ENCODE data around the gene NRP1. TPM values are rescaled to one million over a fixed set of nuclear protein-coding genes. Genes with fewer than 3 reads are reported as not detected.

Gene NRP1
- total RNA-seq, 1 donor from 2014 or later = 16.1 TPM

GRCh38 chr10:33350041-33350440, 15.6 kb upstream of the NRP1 start:
- no peak overlapping the region for H3K27ac Mint-ChIP-seq (ENCODE audit: unreplicated experiment)
- H3K36me3 Mint-ChIP-seq (ENCODE audit: low read depth) = no peaks in the 10 kb centered on the region
- H3K27me3 Mint-ChIP-seq (ENCODE audit: low read depth) = no peaks in the 10 kb centered on the region
- no peaks in the 10 kb centered on the region for H3K9me3 Mint-ChIP-seq
- H3K4me3 Mint-ChIP-seq = no peak overlapping the region
- H3K4me1 Mint-ChIP-seq = no peaks in the 10 kb centered on the region
- no peak for TF ChIP-seq CTCF (conservative IDR thresholded peaks at IDR 0.05)
- no peak for DNase-seq (ENCODE audit: low read depth, low spot score)

DNA sequence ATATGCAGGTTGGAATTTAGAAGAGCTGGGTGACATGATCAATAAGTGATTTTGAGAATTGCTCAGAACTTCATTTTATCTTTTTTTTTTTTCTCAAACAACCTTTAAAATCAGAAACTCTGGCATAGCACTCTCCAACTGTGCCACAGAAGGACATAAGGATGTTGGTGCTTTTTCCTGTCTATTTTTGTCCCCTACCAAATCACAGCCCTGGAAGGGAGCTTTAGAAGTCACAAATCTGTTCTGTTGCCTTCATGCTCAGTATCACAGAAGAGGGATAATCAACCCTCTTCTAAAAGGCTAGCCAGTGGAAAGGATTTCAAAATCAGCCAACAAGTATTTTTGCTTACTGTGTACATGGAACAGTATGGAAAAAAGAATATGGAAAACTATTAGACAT, 14.8 kb upstream of the NRP1 start:
- DNase-seq (ENCODE audit: low read depth, low spot score) = no peak
- no peaks in the 10 kb centered on the region for H3K4me1 Mint-ChIP-seq
- no peak overlapping the region for H3K4me3 Mint-ChIP-seq
- no peak for TF ChIP-seq CTCF (conservative IDR thresholded peaks at IDR 0.05)
- H3K27ac Mint-ChIP-seq (ENCODE audit: unreplicated experiment) = no peak overlapping the region
- H3K36me3 Mint-ChIP-seq (ENCODE audit: low read depth) = no peaks in the 10 kb centered on the region
- no peaks in the 10 kb centered on the region for H3K27me3 Mint-ChIP-seq (ENCODE audit: low read depth)
- no peaks in the 10 kb centered on the region for H3K9me3 Mint-ChIP-seq

DNA sequence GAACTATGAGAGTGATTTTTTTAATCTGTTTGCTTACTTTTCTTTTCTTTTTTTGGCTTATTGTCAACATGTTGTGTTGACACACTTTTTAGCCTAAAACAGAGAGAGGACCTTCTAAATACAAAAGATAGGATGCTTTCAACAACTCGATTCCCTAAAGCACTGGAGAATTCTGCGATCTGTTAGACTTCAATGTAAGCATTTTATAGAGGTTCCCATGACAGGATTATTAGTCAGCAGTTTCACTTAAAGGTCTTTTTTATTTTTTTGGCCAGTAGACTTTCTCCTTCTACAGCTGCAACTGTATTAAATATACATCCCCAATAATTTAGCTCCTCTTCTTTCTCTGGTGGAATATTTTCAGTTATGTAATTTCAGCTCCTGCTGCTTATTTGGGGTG, 12.7 kb upstream of the NRP1 start:
- no peaks in the 10 kb centered on the region for H3K27me3 Mint-ChIP-seq (ENCODE audit: low read depth)
- no peak overlapping the region for H3K4me3 Mint-ChIP-seq
- no peaks in the 10 kb centered on the region for H3K36me3 Mint-ChIP-seq (ENCODE audit: low read depth)
- DNase-seq (ENCODE audit: low read depth, low spot score) = no peak
- H3K4me1 Mint-ChIP-seq = no peaks in the 10 kb centered on the region
- no peaks in the 10 kb centered on the region for H3K9me3 Mint-ChIP-seq
- H3K27ac Mint-ChIP-seq (ENCODE audit: unreplicated experiment) = no peak overlapping the region
- no peak for TF ChIP-seq CTCF (conservative IDR thresholded peaks at IDR 0.05)

GRCh38 chr10:33345236-33345635, 10.8 kb upstream of the NRP1 start:
- Mint-ChIP-seq H3K27me3 (ENCODE audit: low read depth) (peaks cover 3% of the 10 kb centered on the region), H3K4me3 (no peak overlapping the region), H3K9me3 (no peaks in the 10 kb centered on the region), H3K27ac (ENCODE audit: unreplicated experiment) (no peak overlapping the region), H3K4me1 (no peaks in the 10 kb centered on the region), H3K36me3 (ENCODE audit: low read depth) (no peaks in the 10 kb centered on the region)
- TF ChIP-seq CTCF (conservative IDR thresholded peaks at IDR 0.05) = no peak
- no peak for DNase-seq (ENCODE audit: low read depth, low spot score)

GRCh38 chr10:33344676-33345075, 10.2 kb upstream of the NRP1 start:
- peak overlapping the region; percentile 14 for H3K27ac Mint-ChIP-seq (ENCODE audit: unreplicated experiment)
- DNase-seq (ENCODE audit: low read depth, low spot score) = no peak
- H3K27me3 Mint-ChIP-seq (ENCODE audit: low read depth) = peaks cover 4% of the 10 kb centered on the region
- H3K4me3 Mint-ChIP-seq = no peak overlapping the region
- H3K4me1 Mint-ChIP-seq = no peaks in the 10 kb centered on the region
- H3K9me3 Mint-ChIP-seq = no peaks in the 10 kb centered on the region
- TF ChIP-seq CTCF (conservative IDR thresholded peaks at IDR 0.05) = no peak
- no peaks in the 10 kb centered on the region for H3K36me3 Mint-ChIP-seq (ENCODE audit: low read depth)

GRCh38 chr10:33341637-33342036, 7.2 kb upstream of the NRP1 start:
- no peak overlapping the region for H3K27ac Mint-ChIP-seq (ENCODE audit: unreplicated experiment)

More at GRCh38 chr10:33341637-33342036, 7.2 kb upstream of the NRP1 start:
- DNase-seq (ENCODE audit: low read depth, low spot score) = no peak
- H3K36me3 Mint-ChIP-seq (ENCODE audit: low read depth) = peaks cover 3% of the 10 kb centered on the region
- H3K9me3 Mint-ChIP-seq = no peaks in the 10 kb centered on the region
- H3K27me3 Mint-ChIP-seq (ENCODE audit: low read depth) = peaks cover 22% of the 10 kb centered on the region
- H3K4me3 Mint-ChIP-seq = no peak overlapping the region
- TF ChIP-seq CTCF (conservative IDR thresholded peaks at IDR 0.05) = no peak
- peaks cover 6% of the 10 kb centered on the region for H3K4me1 Mint-ChIP-seq

Measured in neural crest cell (in vitro differentiated cells).